HG03439 (cell line): ENCODE measurements around the gene PGD.
A peak's percentile ranks its signal among the peaks of the same experiment; 100 is the strongest.
"Not testable (repeated sequence)": the region's sequence is repeated elsewhere in the genome, so short reads cannot be mapped to it uniquely, and the experiment has no call there.

Source experiments
- ATAC-seq: cut with Tn5 transposase; IDR thresholded peaks from one replicate; pipeline ENCODE4 v1.9.1; 2021; ENCODE audit warnings: mild to moderate bottlenecking, moderate library complexity; ENCODE audit not compliant: unreplicated experiment

The PGD gene

DNA sequence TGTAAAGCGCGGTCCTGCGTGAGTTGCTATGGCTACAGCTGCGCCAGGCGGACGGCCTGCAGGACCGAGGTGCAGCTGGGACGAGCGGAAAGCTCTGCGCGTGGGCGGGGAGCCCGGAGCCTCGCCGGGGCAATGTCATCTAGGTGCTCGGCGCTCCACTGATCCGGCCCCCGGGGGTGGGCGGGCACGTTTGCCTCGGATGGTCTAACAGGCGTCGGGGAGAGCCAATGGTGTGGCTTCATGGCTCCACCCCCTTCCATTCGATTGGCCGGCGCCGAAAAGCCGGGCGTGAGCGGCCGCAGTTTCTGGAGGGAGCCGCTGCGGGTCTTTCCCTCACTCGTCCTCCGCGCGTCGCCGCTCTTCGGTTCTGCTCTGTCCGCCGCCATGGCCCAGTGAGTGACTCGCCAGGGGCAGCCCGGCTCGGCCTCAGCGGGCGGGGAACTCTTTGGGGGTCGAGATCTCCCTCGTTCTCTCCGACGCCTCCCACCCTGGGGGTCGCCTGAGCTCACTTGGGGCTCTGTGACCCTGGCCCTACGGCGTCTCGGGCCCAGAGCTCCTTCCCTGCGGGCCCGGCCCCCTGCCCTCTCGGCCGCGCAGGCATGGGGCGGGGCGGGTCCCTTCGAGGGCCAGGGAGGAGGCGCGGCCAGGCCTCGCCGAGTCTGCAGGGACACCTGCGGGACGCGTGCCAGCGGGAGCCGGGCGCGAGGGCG, at the start of gene PGD:
Gene PGD (plus strand): TSS at position 331 of the 710 bp plus-strand sequence. CDS start 54 bp downstream, at position 385.
- peak; percentile 97 for ATAC-seq

DNA sequence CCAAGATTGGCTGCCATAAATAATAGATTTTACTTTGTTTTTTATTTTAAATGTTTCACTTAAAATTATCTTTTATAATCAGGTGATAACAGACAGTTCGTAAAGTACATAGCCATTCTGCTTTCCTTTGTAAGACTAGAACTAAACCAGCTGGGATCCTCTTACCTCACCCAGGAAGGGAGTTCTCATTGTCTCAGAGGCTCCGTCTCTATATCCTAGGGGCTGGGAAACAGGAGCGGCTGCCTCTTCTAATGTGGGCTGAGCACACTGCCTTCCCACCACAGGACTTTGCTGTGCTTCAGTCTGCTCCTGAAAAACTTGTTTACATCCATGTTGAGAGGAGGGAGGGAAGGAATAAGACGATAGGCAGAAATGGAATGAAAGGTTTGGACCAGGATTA, 45.6 kb upstream of the PGD start:
- no peak for ATAC-seq

DNA sequence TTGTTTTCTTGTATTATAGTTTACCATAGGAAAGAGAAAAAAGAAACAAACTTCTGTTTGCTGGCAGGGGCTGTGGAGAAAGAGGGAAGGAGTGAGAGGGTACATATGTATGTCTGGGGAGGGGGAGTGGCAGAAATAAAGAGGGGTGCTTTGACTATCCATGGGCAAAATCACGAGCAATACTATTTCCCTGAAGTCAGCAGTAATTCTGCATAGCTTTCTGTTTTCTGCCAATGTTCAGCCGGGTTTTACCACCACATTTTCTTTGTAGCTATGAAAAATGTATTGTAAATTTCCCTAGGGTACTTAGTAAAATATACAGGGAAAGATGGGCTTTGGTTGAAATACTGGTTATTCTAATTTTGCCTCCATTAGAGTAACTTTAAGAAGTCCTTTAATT, 45.2 kb upstream of the PGD start:
- ATAC-seq = no peak

DNA sequence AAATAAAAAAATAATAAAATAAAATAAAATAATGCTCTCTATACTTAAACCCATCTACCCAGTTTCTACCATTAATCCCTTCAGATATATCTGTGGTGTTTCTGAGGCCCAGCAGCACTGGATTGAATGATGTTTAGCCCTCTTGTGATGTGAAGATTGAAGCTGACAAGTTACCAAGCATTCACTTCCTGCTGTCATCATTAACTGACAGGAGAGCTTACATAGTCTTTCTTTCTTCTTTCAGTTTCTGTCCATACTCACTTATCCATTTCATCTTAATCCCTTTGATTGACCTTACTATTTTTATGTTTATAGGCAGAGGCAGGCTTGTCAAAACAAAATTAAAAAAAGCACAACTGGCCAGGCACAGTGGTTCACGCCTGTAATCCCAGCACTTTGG, 38.8 kb upstream of the PGD start:
- no peak for ATAC-seq

DNA sequence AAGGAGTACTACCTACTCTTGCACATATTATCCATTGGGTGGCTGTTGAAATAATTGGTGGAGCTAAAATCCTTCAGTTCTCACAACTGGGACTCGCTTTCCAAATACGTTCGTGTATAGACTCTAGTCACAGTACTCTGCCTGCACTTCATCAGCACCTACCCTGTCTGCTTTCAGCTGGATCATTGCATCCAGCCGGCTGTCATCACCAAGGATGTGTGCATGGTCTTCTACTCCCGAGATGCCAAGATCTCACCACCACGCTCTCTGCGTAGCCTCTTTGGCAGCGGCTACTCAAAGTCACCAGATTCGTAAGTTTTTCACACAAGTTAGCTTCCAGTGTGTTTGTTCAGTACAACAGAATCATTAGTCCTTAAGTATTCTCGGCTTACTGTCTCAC, 37.3 kb upstream of the PGD start:
- ATAC-seq = no peak

DNA sequence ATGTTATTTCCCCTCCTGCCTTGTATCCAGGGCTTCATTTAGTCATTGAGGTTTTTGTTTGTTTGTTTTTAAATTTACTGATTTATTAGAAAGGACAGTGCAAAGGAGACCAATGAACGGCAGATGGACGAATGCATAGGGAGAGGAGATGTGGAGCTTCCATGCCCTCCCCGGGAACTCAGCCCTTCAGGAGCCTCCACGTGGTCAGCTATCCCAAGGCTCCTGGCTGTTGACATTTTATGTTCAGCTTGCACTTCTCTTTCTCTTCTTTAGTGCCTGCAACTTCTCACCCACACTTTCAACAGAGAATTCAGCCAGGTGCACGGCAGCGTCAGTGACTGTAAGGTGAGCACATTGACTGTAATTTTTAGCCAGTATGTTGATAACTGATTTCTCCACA, 30.7 kb upstream of the PGD start:
- no peak for ATAC-seq

DNA sequence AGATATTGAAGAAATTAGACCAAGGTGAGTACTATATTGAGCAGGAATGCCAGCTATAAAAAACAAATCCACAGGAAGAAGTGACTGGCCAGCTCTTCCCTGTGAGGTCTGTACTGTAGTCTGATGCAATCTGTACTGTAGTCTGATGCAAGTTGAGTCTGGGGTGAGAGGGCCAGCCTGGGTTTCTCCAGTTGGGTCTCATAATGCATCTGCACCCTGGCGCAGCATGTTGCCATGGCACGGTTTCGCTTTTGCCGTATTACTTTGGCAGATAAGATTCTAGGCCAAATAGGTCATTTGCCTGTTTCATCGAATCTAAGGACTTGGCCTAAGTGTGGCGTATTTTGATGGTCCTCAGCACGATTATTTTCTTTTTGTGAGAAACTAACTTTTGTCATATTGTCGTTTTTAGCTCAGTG, 24.4 kb upstream of the PGD start:
- no peak for ATAC-seq

DNA sequence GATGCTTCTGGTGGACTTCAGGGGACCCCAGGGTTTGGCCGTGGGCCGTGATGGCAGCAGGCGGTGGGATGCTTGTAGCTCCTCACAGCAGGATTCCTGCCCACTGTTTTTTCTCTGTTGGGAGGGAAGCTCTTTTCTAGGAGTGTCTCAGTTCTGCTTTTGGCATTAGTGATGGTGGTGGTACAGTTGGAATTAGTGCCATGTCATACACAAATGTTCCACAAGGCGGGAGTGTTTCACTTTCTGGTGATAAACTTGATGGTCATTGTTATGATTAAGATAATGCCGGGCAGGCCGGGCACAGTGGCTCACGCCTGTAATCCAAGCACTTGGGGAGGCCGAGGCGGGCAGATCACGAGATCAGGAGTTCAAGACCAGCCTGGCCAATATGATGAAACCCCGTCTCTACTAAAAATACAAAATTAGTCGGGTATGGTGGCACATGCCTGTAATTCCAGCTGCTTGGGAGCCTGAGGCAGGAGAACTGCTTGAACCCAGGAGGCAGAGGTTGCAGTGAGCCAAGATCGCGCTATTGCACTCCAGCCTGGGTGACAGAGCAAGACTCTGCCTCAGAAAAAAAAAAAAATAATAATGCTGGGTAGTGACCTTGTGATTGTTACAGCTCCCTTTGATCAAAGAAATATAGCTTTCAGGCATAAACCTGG, 21.4 kb upstream of the PGD start:
- ATAC-seq = not testable (repeated sequence)

DNA sequence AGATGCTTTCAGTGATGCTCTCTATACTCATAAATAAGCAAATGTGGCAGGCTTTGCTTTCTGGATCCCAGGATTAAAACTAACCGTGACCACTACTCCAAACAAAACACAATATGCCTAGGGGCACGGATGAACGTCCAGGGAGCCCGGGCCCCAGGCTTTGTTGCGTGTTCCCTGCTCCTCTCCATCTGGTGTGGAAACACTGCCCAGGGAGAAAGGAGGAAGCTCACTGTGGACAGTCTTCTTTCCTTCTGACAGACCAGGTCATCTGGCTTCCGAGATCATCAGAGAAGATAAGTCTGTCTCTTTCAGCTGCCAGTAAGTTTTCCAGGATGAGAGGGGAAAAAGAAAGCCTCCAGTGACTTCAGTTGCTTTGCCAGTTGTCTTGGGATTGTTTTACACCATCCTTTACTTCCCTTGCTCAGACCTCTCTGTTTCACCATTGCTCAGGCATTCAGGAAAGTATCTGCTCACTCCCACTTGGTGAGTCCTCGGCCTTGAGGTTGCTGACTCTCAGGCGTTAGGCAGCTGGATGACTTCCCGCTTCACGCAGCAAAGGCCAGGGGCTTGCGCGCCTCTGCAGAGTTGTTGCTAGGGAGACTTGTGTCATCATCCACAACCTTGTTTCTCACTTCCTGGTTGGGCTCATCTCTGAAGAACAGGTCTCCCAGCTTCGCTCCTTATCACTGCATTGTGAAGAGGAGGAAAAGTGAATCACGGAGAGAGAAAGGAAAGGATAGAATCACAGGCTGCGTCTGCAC, 20.6 kb upstream of the PGD start:
- ATAC-seq = no peak

DNA sequence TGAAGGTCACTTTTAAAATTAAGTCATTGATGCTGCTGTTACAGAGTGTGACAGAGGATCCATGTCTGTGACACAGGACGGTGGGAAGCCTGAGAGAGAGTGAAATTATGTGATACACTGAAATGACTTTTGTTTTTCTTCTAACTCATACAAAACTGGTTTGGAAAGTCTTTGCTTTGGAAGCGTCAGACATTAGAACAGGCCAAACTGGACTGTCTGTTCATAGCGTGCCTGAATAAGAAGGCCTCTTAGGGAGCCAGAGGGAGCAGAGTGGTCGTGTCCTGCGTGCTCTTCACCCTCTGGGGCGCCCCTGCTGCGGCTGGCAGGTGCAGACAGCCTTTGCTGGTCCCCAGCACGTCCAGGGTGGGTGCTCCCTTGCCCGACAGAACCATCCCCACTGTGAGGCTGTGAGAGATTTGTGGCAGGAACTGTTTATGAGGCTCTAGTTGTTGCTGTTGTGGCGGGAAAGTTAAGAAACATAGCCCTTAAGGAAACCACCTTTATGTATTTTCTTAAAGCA, 19.7 kb upstream of the PGD start:
- no peak for ATAC-seq

DNA sequence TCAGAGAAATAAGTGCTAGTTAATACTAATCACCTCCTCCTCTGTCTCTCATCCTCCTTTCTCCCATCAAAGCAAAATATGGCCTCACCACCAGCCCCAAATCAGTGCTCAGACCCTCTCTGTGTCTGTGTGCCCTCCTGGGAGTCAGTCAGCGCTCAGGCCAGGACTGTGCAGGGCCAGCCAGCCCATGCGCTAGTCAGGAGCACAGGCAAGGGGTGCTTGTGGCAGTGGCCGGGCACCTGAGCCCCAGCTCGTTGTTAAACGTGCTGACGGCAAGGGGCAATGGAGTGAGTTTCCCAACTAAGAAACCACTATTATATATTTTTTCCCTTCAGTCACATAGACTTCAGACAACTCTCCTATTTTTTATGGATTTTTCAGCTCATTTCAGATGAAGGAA, 19.2 kb upstream of the PGD start:
- ATAC-seq = no peak

DNA sequence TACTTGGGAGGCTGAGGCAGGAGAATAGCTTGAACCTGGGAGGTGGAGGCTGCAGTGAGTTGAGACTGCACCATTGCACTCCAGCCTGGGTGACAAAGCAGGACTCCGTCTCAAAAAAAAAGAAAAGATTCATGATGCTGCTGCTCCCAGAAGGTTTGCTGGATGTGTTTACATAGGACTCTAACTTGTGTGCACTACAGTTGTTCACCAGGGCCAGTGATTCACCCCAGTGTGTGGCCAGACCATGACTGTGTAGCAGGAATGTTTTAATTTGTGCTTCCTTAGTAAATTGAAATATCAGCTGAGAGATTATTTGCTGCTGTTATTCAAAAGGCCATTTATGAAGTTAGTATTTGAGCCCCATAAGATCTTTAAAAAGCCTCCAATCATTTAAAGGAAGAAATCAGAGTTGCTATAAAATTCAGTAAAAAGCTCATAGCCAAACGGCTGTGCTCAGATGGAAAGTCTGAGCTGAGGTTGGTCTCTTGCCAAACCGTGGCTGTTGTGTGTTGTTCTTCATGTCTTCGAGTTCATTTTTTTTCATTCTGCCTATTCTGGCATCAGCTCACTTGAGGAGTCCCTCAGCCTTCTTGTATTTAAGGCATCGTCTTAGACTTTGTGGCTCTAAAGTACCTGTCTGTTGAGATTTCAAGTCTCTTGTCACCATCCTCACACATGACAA, 18.1 kb upstream of the PGD start:
- ATAC-seq = no peak

DNA sequence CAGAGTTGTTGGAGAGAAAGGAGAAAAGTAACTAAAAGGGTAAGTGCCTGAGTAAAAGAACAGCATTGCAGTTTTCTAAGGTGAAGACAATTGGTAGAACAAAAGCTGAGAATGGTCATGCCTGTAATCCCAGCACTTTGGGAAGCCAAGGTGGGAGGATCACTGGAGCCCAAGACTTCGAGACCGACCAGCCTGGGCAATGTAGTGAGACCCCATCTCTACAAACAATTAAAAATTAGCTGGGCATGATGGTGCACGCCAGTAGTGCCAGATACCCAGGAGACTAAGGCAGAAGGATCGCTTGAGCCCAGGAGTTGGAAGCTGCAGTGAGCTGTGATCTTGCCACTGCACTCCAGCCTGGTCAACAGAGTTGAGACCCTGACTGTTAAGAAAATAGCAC, 15.2 kb upstream of the PGD start:
- ATAC-seq = no peak

DNA sequence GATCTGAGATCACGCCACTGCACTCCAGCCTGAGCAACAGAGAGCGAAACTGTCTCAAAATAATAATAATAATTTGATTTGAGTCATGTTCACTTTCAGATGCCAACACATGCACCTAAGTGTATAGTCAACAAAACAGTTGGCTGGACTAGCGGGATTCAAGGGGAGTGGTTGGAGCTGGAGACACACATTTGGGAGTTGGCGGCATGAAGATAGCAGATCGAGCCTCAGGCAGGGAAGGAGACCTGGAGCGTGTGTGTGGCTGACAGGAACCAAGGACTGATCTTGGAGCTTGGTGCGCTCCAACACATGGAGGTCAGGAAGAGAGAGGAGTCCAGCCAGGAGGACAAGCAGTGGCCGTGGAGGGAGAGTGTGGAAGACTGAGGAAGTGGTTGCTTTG, 14.6 kb upstream of the PGD start:
- no peak for ATAC-seq

DNA sequence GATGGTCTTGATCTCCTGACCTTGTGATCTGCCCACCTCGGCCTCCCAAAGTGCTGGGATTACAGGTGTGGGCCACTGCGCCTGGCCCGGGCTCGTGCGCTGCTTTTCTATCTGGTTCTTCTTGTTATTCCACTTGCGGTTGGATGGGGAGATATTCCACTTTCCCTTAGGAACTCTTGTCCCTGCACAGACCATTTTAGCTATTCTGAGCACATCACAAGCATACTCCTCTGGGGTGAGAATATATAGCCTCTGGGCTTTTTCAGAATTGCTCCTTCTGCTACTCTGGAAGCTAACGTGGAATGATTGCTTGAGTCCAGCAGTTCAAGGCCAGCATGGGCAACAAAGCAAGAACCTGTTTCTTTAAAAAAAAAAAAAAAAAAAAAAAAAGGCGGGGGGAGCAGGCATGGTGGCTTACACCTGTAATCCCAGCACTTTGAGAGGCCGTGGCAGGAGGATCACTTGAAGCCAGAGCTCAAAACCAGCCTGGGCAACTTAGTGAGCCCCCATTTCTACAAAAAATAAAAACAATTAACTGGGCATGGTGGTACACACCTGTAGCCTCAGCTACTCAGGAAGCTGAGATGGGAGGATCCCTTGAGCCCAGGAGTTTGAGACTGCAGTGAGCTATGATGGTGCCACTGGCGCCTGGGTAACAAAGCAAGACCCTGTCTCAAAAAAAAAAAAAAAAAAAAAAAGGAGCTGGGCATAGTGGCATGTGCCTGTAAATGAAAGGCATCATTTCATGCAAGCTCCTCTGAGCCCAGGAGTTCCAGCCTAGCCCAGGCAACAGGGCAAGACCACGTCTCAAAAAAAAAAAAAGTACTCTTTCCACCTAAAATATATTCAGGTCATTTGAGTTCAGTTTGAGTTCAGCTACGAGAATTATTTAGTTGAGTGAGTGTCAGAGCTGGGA, 11.8 kb upstream of the PGD start:
- ATAC-seq = no peak

DNA sequence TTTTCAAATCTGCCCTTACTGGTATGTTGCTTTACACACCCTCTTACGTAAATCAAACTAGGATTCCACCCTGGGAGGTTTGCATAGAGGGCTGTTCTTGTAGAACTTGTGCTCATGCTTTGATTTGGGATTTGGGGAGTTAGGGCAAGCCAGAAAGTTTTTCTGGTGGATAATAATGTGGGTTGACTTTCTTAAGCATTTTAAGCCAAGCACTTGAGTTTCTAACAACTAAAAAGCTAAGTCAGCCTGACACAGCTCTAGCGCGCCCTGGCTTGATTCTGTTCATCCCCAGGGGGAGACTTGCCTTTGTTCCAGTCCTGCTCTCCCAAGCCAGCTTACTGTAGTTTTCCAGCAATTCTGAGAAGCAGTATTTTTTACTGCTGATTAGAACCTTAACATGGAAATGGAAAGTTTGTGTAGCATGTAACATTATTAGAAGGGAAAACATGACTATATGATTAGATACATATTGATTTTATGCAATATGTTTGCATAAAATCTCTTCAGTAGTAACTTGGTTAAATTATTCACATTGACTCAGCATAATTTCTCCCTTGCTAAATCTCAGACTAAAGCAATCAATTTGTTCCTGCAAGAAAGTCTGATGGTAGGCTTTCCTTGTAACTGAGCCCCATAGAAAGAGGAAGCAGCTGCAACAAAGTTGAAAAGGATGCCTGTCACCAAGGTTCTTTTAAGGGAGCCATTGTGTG, 11.0 kb upstream of the PGD start:
- no peak for ATAC-seq

DNA sequence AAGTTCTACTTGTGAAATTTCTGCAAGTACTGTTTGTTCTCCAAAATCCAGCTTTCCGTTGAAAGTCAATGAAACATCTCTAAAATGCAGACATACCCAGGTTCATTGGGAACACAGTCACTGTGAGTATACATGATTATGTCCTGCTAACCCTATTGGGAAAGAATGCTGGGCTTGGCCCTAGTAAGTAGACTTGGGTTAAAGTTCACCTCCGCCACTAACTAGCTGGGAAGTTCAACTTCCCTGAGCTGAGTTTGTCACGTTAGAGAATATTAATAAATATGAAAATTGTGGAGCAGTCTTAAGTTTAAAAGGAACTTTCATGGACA, 10.5 kb upstream of the PGD start:
- no peak for ATAC-seq

DNA sequence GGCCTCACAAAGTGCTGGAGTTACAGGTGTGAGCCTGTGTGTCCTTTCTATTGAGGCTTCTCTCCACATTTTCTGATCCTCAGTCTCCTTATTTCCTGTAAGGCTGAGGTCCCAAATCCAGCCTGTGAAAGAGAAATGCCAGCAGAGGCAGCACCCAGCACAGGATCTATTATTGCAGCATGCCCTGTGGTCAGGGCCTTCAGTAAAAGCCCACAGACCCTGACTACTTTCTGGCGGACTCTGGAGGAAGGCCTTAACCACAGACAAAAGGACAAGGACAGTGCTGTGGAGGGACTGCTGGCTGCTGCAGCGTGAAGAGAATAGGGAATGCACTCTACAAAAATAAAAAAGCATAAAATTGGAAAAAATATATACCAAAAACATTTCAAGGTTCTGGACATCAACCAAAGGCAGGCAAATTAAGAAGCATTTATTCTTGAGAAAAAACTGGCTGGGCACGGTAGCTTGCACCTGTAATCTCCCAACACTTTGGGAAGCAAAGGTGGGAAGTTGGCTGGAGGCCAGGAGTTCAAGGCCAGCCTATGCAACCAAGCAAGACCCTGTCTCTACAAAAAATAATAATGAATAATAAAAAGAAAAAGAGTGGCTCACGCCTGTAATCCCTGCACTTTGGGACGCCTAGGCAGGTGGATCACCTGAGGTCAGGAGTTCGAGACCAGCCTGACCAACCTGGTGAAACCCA, 9.4 kb upstream of the PGD start:
- ATAC-seq = no peak

DNA sequence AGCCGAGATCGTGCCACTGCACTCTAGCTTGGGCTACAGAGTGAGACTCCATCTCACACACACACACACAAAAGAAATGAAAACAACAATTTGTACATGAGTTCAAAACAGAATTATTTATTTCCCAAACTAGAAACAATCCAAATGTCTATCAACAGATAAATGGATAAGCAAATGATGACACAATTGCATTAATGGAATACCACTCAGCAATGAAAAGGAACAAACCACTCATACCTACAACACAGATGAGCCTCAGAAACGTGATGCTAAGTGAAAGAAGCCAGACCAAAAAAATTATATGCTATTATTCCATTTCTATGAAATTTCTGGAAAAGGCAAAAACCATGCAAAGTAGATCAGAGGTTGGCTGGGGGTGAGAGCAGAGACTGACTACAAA, 2.0 kb upstream of the PGD start:
- no peak for ATAC-seq
